ENCODE results near the gene ANKRD9. TPM values are rescaled to one million over a fixed set of nuclear protein-coding genes. Genes with fewer than 3 reads are reported as not detected.

Gene ANKRD9
- total and polyA plus RNA-seq, 2 of the 13 experiments (the other 11 are each of a cell fraction or from before 2014, with no cell fraction given): 10.0 to 15.0 TPM

DNA sequence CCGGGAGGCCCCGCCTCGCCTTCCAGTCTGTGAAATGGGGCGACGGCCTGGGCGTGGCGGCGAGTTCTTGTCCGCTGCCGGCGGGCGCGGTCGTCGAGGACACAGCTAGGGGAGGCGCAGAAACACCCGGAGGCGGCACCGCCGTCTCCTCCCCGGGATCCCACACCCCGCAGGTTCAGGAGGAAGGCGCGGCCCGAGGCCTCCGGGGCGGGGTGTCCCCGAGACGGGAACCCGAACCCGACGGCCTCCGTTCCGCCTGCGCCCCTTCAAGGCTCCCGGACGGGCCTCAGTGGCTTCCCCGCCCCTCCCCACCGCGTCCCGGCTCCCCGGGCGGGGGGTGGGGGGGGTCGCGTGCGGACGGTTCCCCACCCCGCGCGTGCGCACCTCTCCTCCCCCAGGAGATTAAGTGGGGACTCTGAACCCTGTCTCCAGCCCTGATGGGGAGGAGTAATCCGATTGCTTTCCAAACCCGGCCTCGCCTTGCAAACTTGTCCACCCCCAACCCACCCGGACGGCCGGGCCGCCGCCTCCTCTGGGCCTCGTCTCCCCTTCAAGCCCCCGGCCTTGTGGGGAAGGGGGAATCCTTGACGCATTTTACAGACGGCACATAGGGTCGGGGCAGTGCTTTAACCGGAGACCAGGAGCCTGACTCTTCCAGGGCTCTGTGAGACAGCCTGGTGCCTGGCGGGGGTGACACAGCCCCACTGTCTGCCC is 35.3 kb upstream of the ANKRD9 start (continued):
- TF ChIP-seq, protein P1, sequence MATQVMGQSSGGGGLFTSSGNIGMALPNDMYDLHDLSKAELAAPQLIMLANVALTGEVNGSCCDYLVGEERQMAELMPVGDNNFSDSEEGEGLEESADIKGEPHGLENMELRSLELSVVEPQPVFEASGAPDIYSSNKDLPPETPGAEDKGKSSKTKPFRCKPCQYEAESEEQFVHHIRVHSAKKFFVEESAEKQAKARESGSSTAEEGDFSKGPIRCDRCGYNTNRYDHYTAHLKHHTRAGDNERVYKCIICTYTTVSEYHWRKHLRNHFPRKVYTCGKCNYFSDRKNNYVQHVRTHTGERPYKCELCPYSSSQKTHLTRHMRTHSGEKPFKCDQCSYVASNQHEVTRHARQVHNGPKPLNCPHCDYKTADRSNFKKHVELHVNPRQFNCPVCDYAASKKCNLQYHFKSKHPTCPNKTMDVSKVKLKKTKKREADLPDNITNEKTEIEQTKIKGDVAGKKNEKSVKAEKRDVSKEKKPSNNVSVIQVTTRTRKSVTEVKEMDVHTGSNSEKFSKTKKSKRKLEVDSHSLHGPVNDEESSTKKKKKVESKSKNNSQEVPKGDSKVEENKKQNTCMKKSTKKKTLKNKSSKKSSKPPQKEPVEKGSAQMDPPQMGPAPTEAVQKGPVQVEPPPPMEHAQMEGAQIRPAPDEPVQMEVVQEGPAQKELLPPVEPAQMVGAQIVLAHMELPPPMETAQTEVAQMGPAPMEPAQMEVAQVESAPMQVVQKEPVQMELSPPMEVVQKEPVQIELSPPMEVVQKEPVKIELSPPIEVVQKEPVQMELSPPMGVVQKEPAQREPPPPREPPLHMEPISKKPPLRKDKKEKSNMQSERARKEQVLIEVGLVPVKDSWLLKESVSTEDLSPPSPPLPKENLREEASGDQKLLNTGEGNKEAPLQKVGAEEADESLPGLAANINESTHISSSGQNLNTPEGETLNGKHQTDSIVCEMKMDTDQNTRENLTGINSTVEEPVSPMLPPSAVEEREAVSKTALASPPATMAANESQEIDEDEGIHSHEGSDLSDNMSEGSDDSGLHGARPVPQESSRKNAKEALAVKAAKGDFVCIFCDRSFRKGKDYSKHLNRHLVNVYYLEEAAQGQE (IDR thresholded peaks at IDR 0.05; ENCODE audit: borderline replicate concordance in 1 of 2, low read depth in 1 of 2, low read length in 2 of 2): no peak
- TF ChIP-seq ZSCAN21 (CRISPR knock-in tag; IDR thresholded peaks at IDR 0.05; ENCODE audit: borderline replicate concordance) (peak; percentile 45; the same call in 1 of the 2 replicates), ONECUT2 (CRISPR knock-in tag; IDR thresholded peaks at IDR 0.05) (no peak), PRDM15 (CRISPR knock-in tag; IDR thresholded peaks at IDR 0.05) (0 out of 2 replicates have a peak, but pooled peaks have one; percentile 33), ZKSCAN1 (IDR thresholded peaks at IDR 0.05; ENCODE audit: low read length) (no peak), PHF8 (CRISPR knock-in tag; IDR thresholded peaks at IDR 0.05) (peak; percentile 60), ARID3A (IDR thresholded peaks at IDR 0.05; ENCODE audit: low read depth, low read length) (no peak), ZNF333 (CRISPR knock-in tag; IDR thresholded peaks at IDR 0.05; ENCODE audit: borderline replicate concordance) (no peak), BHLHE40 (IDR thresholded peaks at IDR 0.05; ENCODE audit: low read length) (peak; percentile 40; the same call in 1 of the 2 replicates), ZFP41 (CRISPR knock-in tag; IDR thresholded peaks at IDR 0.05; ENCODE audit: borderline replicate concordance) (no peak), NR2F2 (IDR thresholded peaks at IDR 0.05; ENCODE audit: borderline replicate concordance, low read depth) (no peak), NBN (conservative IDR thresholded peaks at IDR 0.05) (no peak), ZMYM4 (CRISPR knock-in tag; IDR thresholded peaks at IDR 0.05) (peak; percentile 10; the same call in 1 of the 2 replicates)
- TF ChIP-seq, protein P2, sequence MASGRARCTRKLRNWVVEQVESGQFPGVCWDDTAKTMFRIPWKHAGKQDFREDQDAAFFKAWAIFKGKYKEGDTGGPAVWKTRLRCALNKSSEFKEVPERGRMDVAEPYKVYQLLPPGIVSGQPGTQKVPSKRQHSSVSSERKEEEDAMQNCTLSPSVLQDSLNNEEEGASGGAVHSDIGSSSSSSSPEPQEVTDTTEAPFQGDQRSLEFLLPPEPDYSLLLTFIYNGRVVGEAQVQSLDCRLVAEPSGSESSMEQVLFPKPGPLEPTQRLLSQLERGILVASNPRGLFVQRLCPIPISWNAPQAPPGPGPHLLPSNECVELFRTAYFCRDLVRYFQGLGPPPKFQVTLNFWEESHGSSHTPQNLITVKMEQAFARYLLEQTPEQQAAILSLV (CRISPR knock-in tag; IDR thresholded peaks at IDR 0.05; ENCODE audit: borderline replicate concordance): no peak
- TF ChIP-seq, protein P3, sequence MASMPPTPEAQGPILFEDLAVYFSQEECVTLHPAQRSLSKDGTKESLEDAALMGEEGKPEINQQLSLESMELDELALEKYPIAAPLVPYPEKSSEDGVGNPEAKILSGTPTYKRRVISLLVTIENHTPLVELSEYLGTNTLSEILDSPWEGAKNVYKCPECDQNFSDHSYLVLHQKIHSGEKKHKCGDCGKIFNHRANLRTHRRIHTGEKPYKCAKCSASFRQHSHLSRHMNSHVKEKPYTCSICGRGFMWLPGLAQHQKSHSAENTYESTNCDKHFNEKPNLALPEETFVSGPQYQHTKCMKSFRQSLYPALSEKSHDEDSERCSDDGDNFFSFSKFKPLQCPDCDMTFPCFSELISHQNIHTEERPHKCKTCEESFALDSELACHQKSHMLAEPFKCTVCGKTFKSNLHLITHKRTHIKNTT (CRISPR knock-in tag; IDR thresholded peaks at IDR 0.05): no peak
- TF ChIP-seq, protein P4, sequence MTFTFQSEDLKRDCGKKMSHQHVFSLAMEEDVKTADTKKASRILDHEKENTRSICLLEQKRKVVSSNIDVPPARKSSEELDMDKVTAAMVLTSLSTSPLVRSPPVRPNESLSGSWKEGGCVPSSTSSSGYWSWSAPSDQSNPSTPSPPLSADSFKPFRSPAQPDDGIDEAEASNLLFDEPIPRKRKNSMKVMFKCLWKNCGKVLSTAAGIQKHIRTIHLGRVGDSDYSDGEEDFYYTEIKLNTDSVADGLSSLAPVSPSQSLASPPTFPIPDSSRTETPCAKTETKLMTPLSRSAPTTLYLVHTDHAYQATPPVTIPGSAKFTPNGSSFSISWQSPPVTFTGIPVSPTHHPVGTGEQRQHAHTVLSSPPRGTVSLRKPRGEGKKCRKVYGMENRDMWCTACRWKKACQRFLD (CRISPR knock-in tag; IDR thresholded peaks at IDR 0.05; ENCODE audit: borderline replicate concordance): 0 out of 2 replicates have a peak, but pooled peaks have one; percentile 64
